ENCODE results near the gene LRRC15. TPM values are rescaled to one million over a fixed set of nuclear protein-coding genes. Genes with fewer than 3 reads are reported as not detected.
A peak's percentile ranks its signal among the peaks of the same experiment; 100 is the strongest.

LRRC15 gene
- polyA plus RNA-seq, 2 of the 4 experiments (the other 2 are of a cell fraction) = 0.05 to 0.14 TPM

DNA sequence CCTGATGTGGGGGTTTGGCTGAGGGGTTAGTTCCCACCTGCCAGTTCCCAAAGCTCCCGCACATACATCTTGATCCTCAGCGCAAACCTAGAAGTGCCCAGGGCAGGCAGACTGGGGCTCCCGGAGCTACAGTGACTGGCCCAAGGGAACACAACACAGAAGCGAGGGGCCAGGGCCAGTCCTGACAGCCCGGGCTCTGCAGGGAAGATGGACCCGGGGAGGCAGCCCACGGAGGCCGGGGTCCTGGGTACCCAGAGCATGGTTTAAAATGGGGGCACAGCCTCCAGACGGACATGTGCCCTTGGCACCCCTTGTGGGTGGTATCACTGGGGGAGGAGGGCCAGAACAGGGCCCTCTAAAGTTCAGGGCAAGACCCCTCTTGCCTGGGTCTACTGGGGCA is 23.5 kb downstream of the LRRC15 start:
- no peak for ATAC-seq
- FAIRE-seq = no peak
- Histone ChIP-seq H3K9me3 (no peaks in the 10 kb centered on the region), H3K4me3 (no peak overlapping the region), H3K4me2 (no peak overlapping the region), H3K4me1 (no peaks in the 10 kb centered on the region), H3K27ac (no peak overlapping the region)
- ChIA-PET CTCF (interaction anchor here (0.7 to 5.8 kb wide), 9 partner anchors 11 to 688 kb away, joined by 3 to 74 read pairs (median 7); partner anchors contain the start of gene GP5), POLR2A (no interaction called here)
- 50% methylated on average over 2 of the region's 9 CpGs for WGBS (ENCODE audit: missing lambda C conversion rate)
- DNase-seq (ENCODE audit: low read depth in 1 of 2, low spot score in 1 of 2) = no peak
- TF ChIP-seq RFX5 (IDR thresholded peaks at IDR 0.05) = no peak
- TF ChIP-seq JUN (IDR thresholded peaks at IDR 0.05) = no peak
- no peak for TF ChIP-seq RAD21 (conservative IDR thresholded peaks at IDR 0.05 in 1 of 2, IDR thresholded peaks at IDR 0.05 in 1 of 2)
- TF ChIP-seq HEYL (CRISPR knock-in tag; IDR thresholded peaks at IDR 0.05) = no peak
- TF ChIP-seq GATA3 (IDR thresholded peaks at IDR 0.05; ENCODE audit: borderline replicate concordance) = no peak
- TF ChIP-seq USF2 (IDR thresholded peaks at IDR 0.05) = no peak
- TF ChIP-seq RARB (CRISPR knock-in tag; IDR thresholded peaks at IDR 0.05) = no peak
- no peak for TF ChIP-seq RCOR1 (IDR thresholded peaks at IDR 0.05; ENCODE audit: low read depth, low read length)
- no peak for TF ChIP-seq KDM5A (IDR thresholded peaks at IDR 0.05)
- TF ChIP-seq NPAS2 (CRISPR knock-in tag; IDR thresholded peaks at IDR 0.05; ENCODE audit: borderline replicate concordance) = no peak
- no peak for TF ChIP-seq FOSL2 (IDR thresholded peaks at IDR 0.05)
- no peak for TF ChIP-seq FOSL2 (CRISPR knock-in tag; IDR thresholded peaks at IDR 0.05)
- TF ChIP-seq KDM1A (IDR thresholded peaks at IDR 0.05; ENCODE audit: low read depth) = no peak
- TF ChIP-seq HOXB13 (CRISPR knock-in tag; IDR thresholded peaks at IDR 0.05; ENCODE audit: low read depth) = no peak
- TF ChIP-seq, protein P1, sequence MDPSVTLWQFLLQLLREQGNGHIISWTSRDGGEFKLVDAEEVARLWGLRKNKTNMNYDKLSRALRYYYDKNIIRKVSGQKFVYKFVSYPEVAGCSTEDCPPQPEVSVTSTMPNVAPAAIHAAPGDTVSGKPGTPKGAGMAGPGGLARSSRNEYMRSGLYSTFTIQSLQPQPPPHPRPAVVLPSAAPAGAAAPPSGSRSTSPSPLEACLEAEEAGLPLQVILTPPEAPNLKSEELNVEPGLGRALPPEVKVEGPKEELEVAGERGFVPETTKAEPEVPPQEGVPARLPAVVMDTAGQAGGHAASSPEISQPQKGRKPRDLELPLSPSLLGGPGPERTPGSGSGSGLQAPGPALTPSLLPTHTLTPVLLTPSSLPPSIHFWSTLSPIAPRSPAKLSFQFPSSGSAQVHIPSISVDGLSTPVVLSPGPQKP (IDR thresholded peaks at IDR 0.05; ENCODE audit: low read depth, low read length) = no peak

GRCh38 chr3:194344012-194344411 is 25.5 kb downstream of the LRRC15 start:
- CTCF ChIA-PET = interaction anchor here (0.6 to 5.8 kb wide), 47 partner anchors 9 to 927 kb away, joined by 3 to 74 read pairs (median 4); partner anchors contain the start of genes GP5, TMEM44 and XXYLT1
- Histone ChIP-seq H3K4me1 (no peaks in the 10 kb centered on the region), H3K27ac (no peak overlapping the region), H3K9me3 (no peaks in the 10 kb centered on the region), H3K4me2 (peak overlapping the region; percentile 33; the same call in 1 of the 3 replicates), H3K4me3 (no peak overlapping the region)
- WGBS (ENCODE audit: missing lambda C conversion rate) = 3% methylated on average over 8 of the region's 9 CpGs
- DNase-seq (ENCODE audit: low read depth in 1 of 2, low spot score in 1 of 2) (peak; percentile 53 to 86), FAIRE-seq (no peak), ATAC-seq (peak; percentile 77 to 90; a peak in 4 of 6 replicates)
- POLR2A ChIA-PET = interaction anchor here (1.0 kb wide), 1 partner anchor 10 kb away, joined by 3 read pairs; no protein-coding TSS in a partner anchor
- TF ChIP-seq, protein P2, sequence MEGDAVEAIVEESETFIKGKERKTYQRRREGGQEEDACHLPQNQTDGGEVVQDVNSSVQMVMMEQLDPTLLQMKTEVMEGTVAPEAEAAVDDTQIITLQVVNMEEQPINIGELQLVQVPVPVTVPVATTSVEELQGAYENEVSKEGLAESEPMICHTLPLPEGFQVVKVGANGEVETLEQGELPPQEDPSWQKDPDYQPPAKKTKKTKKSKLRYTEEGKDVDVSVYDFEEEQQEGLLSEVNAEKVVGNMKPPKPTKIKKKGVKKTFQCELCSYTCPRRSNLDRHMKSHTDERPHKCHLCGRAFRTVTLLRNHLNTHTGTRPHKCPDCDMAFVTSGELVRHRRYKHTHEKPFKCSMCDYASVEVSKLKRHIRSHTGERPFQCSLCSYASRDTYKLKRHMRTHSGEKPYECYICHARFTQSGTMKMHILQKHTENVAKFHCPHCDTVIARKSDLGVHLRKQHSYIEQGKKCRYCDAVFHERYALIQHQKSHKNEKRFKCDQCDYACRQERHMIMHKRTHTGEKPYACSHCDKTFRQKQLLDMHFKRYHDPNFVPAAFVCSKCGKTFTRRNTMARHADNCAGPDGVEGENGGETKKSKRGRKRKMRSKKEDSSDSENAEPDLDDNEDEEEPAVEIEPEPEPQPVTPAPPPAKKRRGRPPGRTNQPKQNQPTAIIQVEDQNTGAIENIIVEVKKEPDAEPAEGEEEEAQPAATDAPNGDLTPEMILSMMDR (IDR thresholded peaks at IDR 0.05) = peak; percentile 74
- TF ChIP-seq KDM1A (IDR thresholded peaks at IDR 0.05; ENCODE audit: low read depth) (no peak), FOXS1 (CRISPR knock-in tag; IDR thresholded peaks at IDR 0.05) (no peak), USF2 (IDR thresholded peaks at IDR 0.05) (no peak), POLR2A (IDR thresholded peaks at IDR 0.05; ENCODE audit: low read length) (no peak), MAX (IDR thresholded peaks at IDR 0.05) (no peak), BHLHE40 (IDR thresholded peaks at IDR 0.05; ENCODE audit: low read depth, low read length) (no peak), POLR2AphosphoS2 (conservative IDR thresholded peaks at IDR 0.05; ENCODE audit: low read length) (no peak), KDM5A (IDR thresholded peaks at IDR 0.05) (no peak), ZNF302 (CRISPR knock-in tag; IDR thresholded peaks at IDR 0.05) (no peak), CBX2 (IDR thresholded peaks at IDR 0.05; ENCODE audit: borderline replicate concordance, low read depth) (no peak), HMGXB4 (CRISPR knock-in tag; IDR thresholded peaks at IDR 0.05; ENCODE audit: borderline replicate concordance) (no peak), GATA3 (IDR thresholded peaks at IDR 0.05; ENCODE audit: borderline replicate concordance) (no peak), TFCP2L1 (CRISPR knock-in tag; IDR thresholded peaks at IDR 0.05) (no peak), SMC3 (IDR thresholded peaks at IDR 0.05) (peak; percentile 66), RCOR1 (IDR thresholded peaks at IDR 0.05; ENCODE audit: low read depth, low read length) (no peak), ZFP36 (IDR thresholded peaks at IDR 0.05; ENCODE audit: borderline replicate concordance, partially characterized antibody) (no peak), ZC3H11A (IDR thresholded peaks at IDR 0.05) (no peak), SREBF2 (IDR thresholded peaks at IDR 0.05) (no peak), RAD21 (conservative IDR thresholded peaks at IDR 0.05 in 1 of 2, IDR thresholded peaks at IDR 0.05 in 1 of 2) (peak; percentile 64), RNF2 (IDR thresholded peaks at IDR 0.05; ENCODE audit: borderline replicate concordance, low read depth) (no peak), CBX8 (IDR thresholded peaks at IDR 0.05) (no peak), ZSCAN20 (CRISPR knock-in tag; IDR thresholded peaks at IDR 0.05) (no peak), CHD4 (IDR thresholded peaks at IDR 0.05; ENCODE audit: borderline replicate concordance) (no peak)
